NCI-H1105 (cell line): ENCODE results near the gene BEX3.
"Not testable (repeated sequence)": the region's sequence is repeated elsewhere in the genome, so short reads cannot be mapped to it uniquely, and the experiment has no call there.

Source experiments
- DNase-seq: peaks from one replicate; lab custom pipeline; 2025; lab: John Stamatoyannopoulos, UW

Gene BEX3

GRCh38 chrX:103382877-103383276 is 6.5 kb downstream of the BEX3 start:
- DNase-seq, result no peak

GRCh38 chrX:103384672-103385071 is 8.3 kb downstream of the BEX3 start:
- DNase-seq, result no peak

DNA sequence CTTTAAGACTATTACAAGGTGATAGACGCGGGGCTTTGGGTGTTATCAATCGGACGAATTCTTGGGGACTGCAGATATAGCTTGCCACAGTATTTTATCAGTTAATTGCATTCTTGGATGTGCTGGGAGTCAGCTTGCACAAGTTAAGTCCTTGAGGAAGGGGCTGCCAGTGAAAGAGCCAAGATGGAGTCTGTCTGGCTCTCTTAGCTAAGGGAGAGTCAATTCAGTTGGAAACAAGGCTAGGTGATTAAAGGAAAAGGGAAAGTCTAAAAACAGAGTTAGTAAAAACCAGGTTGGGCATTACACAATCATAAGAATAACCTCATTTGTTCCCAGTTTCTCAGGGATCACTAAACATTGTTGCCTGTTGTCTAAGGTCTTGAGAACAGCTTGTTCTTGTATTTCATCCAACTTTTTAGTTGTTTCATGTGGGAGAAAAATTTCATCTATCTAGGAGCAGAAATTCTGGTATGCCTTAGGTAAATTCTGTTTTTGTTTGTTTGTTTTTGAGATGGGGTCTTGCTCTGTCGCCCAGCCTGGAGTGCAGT is 9.0 kb downstream of the BEX3 start:
- DNase-seq, result not testable (repeated sequence)

GRCh38 chrX:103386332-103386731 is 10.0 kb downstream of the BEX3 start:
- no peak for DNase-seq

- no peak for DNase-seq
Observed at GRCh38 chrX:103393487-103393886, 17.1 kb downstream of the BEX3 start.

DNA sequence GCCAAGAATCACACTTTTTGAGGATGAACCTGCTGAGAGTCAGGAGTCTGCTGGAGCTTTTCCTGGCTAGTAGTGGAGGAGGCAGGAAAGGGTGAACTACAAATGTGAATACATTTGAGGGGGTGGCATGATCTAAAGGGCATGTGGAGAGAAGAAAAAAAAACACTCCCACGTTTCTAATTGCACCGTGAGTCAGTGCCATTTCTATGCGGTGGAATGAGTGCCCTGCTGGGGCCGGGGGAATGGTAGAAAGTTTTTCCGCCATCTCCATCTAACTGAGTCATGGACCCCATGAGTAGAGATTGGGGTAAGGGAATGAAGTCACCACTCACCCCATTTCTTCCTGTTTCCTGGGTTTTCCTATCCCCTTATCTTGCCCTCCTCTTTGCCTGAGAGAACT is 19.8 kb downstream of the BEX3 start:
- DNase-seq, result no peak

GRCh38 chrX:103396660-103397059 is 20.3 kb downstream of the BEX3 start:
- DNase-seq, result no peak

GRCh38 chrX:103397707-103398106 is 21.4 kb downstream of the BEX3 start:
- no peak for DNase-seq

DNA sequence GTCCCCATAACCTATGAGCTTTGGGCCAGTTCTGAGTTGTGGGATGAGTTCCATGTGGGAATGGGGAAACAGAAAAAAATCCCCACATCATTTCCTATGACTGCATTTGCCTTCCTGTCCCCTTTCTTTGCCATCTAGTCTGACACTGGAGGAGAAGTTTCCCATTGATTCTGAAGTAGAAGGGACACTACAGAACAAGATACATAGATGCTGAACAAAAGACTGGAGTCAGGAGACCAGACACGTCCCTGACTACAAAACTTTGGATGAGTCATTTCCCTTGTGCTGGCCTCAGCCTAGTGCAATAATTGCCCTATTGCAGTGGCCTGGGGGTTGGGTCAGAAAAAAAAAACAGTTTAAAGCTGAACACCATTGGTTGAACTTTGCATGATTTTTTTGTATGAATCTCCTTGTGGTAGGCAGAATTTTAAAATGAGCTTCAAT is 22.1 kb downstream of the BEX3 start:
- DNase-seq, result no peak

DNA sequence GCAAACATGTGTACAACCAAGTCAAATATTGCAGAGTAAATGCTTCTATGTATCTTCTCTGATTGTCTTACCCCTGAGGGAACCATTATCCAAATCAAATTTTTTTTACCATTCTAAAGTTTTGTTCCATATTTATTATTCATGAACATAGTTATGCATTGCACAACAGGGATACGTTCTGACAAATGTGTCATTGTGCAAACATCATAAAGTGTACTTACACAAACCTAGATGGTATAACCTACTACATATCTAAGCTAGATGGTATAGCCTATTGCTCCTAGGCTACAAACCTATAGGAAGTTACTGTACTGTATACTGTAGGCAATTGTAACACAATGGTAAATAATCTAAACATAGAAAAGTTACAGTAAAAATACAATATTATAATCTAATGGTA is 23.4 kb downstream of the BEX3 start:
- no peak for DNase-seq

DNA sequence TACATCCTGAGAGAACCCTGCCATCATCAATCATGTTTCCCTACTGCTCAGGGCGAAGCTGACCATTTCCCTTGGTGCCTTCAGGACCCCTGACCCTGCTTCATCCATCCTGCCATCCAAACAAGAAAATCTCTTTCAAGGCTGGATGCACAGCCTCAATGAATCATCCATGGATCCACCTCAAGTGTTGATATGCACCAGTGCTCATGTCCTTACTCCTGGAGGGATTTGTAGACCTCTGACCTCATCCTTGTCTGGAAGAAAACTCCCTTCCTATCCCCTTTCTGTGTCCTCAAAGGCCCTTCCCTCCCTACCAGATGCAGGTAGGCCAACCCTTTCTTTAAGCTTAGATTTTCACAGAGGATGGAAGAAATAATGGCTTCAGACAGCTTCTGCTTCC is 24.6 kb downstream of the BEX3 start:
- no peak for DNase-seq

GRCh38 chrX:103404231-103405008 is 28.1 kb downstream of the BEX3 start:
- DNase-seq, result peak; percentile 62

GRCh38 chrX:103405009-103405333 is 28.6 kb downstream of the BEX3 start:
- no peak for DNase-seq

GRCh38 chrX:103406256-103406655 is 29.9 kb downstream of the BEX3 start:
- no peak for DNase-seq

- DNase-seq, result no peak
Observed at GRCh38 chrX:103407776-103408175, 31.4 kb downstream of the BEX3 start.

GRCh38 chrX:103411721-103412120 is 35.4 kb downstream of the BEX3 start:
- not testable (repeated sequence) for DNase-seq

- peak; percentile 0 for DNase-seq
Observed at GRCh38 chrX:103413705-103414387, 37.5 kb downstream of the BEX3 start.

GRCh38 chrX:103414561-103414960 is 38.2 kb downstream of the BEX3 start:
- DNase-seq, result no peak

DNA sequence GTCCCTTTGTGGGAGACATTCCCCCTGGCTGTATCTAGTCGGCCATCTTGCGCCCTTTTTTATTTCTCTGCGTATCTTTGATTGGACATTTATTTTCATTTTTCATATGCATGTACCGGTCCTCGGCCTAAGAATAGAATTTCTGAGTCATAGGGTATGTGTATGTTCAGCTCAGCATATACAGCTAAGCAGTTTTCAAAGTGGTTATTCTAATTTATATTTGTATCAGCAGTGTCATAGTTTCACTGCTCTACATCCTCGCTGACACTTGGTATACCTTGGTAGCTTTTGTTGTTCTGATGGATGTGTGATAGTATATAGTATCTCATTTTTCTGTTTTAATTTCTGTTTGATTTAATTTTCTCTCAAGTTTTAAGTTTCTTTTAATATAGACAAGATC is 38.7 kb downstream of the BEX3 start:
- no peak for DNase-seq

DNA sequence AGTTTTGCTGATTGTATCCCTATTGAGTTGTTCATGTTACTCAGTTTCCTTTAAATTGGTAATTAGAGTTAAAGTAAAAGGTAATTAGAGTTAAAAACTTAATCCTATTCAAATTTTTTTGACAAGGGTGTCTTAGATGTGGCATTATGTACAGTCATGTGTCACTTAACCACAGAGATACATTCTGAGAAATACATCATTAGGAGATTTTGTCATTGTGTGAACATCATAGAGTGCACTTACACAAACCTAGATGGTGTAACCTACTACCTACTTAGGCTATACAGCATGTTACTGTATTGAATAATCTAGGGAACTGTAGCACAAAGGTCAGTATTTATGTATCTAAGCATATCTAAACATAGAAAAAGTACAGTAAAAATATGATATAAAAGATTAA is 39.2 kb downstream of the BEX3 start:
- no peak for DNase-seq

DNA sequence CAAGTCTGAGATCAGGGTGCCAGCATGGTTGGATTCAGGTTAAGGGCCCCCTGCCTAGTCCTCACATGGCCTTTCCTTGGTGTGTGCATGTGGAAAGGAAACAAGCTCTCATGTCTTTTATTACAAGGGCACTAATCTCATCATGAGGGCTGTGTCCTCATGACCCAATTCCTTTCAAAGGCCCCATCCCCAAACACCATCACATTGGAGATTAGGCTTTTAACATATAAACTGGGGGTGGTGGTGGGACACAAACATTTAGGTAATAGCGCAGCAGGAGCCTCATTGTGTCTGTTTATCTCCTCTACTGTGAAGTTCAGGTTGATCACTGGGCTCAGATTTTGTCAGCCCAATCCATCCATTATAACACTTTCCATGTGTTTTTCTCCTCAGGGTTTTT is 41.0 kb downstream of the BEX3 start:
- no peak for DNase-seq

- no peak for DNase-seq
Observed at GRCh38 chrX:103417933-103418332, 41.6 kb downstream of the BEX3 start.

DNA sequence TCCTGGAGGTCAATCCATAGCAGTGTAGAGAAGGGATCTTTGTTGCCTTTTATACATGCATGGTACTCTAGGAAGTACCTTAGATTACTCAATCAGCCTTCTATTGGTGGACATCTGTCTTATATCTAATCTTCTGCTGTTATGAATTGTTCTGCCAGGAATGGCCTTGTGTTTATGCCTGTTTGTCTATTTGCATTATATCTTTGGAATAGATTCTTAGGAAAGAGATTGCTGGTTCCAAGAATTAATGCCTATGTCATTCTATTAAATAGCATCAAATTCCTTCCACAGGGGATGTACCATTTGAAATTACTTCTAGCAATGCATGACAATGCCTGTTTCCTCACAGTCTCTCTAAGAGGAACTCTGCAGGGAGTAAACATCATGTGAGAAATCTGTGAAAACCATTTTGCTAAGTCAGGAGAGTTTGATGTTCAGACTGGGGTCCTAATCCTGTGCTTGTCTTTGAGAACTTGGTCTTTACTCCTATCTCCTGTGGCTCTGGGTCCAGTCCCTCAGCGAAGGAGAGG is 42.5 kb downstream of the BEX3 start:
- DNase-seq, result no peak
